Measurements from ENCODE around the gene ABCD2.

ABCD2 gene

DNA sequence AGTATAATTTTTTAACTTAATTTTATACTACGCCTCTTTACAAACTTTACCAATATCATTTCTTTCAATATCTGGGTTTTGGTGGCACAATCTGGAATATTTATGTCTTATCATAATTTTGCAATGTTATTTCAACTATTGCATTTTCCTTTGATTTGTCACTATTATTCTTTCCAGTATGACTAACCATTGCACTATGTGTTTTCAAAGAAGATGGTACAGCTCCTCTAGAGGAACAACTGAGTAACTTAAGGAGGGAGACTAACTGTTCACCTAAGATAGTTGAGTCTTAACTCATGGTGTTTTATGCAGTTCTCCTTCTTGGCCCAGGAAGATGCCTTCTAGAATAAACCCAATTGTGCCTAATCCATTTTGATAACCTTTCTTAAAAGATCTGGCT is 116.2 kb downstream of the ABCD2 start:
- TF ChIP-seq, protein P1, sequence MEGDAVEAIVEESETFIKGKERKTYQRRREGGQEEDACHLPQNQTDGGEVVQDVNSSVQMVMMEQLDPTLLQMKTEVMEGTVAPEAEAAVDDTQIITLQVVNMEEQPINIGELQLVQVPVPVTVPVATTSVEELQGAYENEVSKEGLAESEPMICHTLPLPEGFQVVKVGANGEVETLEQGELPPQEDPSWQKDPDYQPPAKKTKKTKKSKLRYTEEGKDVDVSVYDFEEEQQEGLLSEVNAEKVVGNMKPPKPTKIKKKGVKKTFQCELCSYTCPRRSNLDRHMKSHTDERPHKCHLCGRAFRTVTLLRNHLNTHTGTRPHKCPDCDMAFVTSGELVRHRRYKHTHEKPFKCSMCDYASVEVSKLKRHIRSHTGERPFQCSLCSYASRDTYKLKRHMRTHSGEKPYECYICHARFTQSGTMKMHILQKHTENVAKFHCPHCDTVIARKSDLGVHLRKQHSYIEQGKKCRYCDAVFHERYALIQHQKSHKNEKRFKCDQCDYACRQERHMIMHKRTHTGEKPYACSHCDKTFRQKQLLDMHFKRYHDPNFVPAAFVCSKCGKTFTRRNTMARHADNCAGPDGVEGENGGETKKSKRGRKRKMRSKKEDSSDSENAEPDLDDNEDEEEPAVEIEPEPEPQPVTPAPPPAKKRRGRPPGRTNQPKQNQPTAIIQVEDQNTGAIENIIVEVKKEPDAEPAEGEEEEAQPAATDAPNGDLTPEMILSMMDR (IDR thresholded peaks at IDR 0.05; ENCODE audit: low read depth, low read length): no peak; the same call in 1 of the 2 replicates
- no peak for DNase-seq (ENCODE audit: extremely low read depth, low read depth)

DNA sequence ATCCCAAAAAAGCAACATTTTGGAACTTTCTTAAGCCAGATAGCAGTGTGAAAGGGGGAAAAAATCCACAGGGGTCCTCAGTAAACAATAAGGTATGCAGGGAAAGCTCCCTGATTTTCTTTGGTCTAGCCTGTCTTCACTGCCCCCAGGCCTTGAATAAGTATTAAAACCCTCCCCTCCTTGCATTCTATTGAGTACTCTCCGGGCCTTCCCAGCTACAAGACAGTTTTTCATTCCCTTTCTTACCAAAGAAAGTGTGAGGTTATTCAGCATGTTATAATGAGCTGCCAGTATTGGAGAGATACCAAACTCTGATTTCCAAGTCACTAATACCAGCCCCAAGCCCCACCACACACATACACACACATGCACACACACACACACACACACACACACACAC is 116.9 kb downstream of the ABCD2 start:
- TF ChIP-seq, protein P1 (IDR thresholded peaks at IDR 0.05; ENCODE audit: low read depth, low read length): no peak
- no peak for DNase-seq (ENCODE audit: extremely low read depth, low read depth)
